HG03457 (cell line): Measurements from ENCODE around the gene TTC13.
"Not testable (repeated sequence)": the region's sequence is repeated elsewhere in the genome, so short reads cannot be mapped to it uniquely, and the experiment has no call there.

Source experiments
- ATAC-seq: cut with Tn5 transposase; IDR thresholded peaks from one replicate; pipeline ENCODE4 v1.9.1; 2021; ENCODE audit warnings: moderate number of reproducible peaks; ENCODE audit not compliant: unreplicated experiment

The TTC13 gene

DNA sequence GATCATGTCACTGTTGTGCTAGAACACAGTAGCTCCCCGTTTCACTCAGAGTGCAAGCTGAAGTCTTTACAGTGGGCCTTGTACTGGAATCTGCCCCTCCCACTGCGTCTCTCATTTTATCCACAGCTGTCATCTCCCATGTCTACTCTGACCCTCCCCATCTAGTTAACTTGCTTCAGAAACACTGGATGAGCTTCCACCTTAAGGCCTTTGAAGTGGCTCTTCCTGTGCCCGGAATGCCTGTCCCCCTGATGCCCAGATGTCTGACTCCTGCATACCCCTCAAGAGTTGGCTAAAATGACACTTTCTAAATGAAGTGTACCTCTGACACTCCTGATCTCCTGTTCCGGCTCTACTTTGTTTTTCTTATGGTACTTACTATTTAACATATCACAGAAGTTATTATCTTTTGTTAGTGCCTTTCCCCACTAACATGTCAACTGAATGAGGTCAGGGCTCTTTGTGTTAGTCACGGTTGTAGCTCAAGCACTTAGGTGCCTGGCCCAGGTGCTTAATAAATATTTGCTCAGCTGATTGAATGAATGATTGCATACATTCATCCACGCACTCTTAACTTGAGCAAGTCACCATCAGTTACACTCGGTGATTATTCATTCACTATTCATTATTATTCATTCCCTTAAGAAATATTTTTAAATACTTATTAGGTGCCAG, 13.6 kb upstream of the TTC13 start:
- no peak for ATAC-seq

DNA sequence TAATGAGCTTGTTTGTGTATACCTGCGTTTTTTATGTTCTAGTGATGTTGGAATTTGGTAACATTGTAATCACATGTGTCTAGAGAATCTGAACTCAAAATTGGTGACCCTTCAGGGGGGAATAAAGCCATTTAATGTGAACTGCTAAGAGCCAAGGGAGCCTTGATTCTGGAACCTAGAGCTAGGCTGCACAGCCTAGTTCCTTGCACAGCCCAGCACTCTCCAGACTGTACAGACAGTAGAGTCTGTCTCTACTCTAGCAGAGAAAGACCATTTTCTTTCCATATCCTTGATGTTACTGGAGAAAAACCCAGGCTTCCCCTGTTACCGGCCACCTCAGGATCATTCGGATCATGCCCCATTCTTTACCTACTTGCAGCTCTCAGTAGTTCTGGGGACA, 8.8 kb upstream of the TTC13 start:
- ATAC-seq = no peak

DNA sequence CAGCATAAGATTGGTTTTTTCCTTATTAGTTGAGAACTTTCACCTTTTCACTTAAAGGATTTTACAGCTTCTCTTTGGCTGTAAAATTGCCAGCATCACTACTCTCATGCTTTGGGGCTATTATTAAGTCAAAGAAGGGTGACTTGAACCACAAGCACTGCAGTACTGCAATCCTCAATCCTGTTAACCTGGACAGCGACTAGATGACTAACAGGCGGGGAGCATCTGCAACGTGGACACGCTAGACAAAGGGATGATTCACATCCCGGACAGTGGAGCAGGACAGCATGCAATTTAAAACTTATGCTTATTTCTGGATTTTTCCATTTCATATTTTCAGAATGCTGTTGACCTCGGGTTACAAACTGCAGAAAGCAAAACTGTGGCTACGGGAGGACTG, 8.3 kb upstream of the TTC13 start:
- ATAC-seq = no peak

DNA sequence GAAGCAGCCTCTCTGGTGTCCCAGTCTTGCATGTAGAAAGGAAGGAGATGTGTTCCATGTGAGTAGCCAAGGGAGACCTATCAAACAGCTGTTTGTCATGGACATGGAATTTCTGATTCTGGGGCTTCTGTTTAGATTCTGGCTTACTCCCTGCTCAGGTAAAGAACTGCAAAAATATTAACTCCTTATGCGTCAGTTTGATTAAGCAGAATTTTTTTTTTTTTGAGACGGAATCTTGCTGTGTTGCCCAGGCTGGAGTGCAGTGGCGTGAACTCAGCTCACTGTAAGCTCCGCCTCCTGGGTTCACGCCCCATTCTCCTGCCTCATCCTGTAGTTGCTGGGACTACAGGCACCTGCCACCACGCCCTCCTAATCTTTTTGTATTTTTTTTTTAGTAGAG, 7.0 kb upstream of the TTC13 start:
- ATAC-seq = no peak

DNA sequence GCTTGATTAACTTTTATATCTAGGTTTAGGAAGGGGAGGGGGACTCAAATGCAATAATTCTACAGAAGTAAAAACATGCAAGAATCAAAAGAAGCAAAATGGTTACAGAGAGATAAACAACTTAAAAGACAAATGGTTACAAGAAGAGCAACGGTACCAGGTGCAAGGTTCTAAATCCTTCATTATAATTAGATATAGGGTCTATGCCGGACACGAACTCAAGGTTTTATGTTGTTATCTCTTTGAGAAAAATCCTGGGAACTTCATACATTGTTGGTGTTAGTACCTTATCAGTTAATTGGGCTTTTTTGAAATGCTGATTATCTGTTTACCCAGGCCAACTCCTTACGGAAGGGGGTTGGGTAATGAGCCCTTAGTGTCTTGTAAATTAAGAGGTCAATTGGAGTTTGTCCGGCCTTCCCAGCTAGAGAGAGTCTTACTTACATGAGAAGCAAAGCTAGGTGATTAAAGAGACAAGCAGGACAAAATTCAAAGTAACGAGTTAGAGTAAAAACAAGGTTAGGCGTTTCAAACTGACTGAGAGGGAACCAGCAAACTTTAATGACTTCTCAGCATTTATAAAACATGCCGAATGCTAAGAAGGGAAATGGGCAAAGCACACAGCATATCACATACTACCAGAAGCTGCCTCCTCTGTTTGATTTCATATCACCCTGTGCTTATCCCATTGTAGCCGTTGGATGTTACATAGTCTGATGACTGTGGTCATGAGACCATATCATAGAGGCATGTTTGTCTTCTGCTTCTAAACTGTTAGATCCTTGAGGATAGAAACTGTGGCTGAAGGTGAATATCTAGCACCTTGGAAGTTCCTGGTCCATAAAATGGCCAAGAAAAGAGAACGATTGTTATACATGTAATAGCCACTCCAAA, 6.2 kb upstream of the TTC13 start:
- ATAC-seq = not testable (repeated sequence)

DNA sequence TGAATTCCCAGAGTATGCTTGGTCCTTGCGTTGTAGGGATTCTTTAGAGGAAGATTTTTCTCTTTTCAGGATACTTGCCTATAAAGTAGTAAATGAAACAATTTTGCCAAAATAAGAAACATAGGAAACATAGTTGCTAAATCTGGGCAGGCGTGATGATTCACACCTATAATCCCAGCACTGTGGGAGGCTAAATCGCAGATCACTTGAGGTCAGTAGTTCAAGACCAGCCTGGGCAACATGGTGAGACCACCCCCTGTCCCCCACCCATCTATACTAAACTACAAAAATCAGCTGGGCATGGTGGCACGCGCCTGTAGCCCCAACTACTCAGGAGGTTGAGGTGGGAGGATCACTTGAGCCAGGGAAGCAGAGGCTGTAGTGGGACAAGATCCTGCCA, 5.2 kb upstream of the TTC13 start:
- no peak for ATAC-seq

DNA sequence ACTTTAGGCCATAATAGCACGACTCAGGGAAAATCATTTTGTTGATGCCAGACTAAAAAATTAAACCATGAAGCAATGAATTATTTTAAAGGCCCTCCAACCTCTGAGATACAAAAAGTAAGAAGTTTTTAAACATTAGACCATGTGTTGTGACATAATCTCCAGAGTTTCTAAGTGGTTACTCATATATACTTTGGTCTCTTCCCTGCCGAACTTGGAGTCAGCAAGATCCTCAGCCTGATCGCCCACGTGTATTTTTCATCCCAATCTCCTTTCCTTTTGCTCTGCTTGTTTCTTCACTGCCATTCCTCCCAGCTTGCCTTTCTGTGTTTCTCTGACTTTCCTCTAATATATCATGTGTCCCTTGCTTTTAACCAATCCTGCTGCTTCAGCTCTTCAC, 4.0 kb upstream of the TTC13 start:
- ATAC-seq = no peak

DNA sequence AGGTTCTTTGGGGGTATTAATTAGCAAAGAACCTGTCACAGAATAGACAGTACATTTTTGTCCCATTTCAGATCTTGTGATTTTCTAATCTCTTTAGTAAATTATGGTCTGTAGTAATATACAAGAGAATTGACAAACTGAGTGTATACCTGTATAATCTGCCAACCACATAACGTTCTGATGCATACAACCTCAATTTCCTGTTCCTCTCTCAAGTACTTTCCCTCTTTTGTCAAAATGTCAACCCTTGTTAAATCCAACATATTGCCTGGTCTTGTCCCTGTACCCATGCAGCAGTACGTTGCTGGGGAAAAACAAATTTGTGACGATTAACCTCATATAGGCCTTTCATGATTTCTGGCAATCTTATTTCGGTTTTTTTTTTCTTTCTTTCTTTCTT, 1.3 kb upstream of the TTC13 start:
- ATAC-seq = no peak

DNA sequence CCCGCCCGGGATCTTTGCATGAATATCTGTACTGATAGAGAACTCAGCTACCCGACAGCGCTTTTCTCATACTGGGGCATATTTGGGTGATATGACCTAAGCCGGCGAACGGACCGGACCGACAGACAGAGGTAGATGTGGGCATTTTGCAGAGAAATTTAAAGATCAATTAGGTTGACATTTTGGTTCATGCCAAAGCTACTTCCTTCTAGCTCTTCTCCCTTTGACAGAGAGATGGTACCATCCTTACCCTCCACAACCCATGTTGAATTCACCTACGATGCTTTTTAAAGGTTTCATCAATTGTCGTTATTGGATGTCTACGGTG, 692 bp upstream of the TTC13 start:
- no peak for ATAC-seq

DNA sequence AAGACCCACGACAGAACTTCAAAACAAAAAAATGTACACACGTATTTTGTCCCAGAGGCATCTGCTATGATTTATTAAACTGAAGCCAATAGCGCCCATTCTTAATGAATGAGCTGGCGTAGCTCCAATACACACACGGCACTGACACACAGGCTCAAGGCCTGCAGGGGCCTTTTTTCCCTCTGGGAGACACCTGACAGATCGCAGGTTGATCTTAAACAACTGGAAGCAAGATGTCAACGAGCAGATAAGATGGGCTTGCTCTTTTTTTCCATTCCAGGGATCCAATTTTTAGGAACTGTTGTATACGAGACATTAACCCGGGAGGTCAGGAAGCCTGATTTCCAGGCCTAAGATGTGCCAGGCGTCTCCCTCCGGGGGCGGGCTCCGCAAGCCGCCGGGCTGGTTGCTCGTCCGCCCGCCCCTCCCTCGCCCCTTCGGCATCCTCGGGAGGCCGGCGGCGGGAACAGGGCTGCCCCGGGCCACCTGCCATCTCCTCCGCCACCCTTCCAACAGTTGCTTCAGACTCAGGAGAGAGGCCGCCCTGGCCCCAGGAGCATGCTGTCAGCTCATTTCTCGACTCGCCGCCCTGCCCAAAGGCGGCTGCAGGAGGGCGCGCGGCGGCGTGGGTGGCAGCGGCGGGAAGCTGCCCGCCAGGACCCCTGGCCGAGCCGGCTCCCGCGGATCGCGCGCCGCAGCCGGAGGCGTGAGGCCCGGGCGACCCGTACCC, 735 bp downstream of the TTC13 start:
- peak; percentile 15 for ATAC-seq

DNA sequence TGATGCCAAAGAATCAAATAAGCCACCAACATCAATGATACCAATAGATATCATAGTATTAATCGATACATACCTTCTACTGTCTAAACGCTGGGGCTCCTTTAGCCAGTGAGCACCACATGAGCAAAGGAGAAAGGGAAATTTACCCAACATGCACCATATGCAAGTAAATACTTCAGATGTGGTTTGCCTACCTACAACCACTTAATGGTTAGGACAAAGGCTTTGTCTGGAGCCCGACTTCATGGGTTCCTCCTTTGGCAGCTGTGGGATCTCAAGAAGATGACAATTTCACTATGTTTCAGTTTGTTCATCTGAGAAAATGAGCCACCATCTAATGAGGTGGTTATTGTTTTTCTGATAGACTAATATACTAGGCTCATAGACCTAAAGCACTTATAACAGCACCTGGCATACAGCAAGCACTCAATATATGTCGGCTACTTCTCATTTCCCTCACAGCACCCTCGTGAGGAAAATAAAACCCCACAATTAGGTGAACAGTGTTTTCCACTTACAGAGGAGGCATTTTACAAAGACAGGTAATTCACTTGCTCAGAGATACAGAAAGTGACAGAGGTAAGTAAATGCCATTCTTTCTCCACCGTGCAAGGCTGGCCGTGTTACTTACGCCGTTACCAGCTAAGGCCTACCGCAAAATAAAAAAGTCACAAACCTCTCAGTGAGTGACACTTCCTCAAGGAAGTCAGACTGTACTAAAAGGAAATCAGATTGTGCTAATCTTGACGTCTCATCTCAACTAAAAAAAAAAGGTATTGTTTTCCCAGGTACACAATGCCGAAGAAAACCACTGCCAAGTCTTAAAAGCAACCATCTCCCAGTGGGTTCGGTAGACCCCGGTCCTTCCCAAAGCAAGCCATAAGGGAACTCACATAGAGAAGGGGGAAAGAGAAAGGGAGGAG, 1.6 kb downstream of the TTC13 start:
- ATAC-seq = no peak

DNA sequence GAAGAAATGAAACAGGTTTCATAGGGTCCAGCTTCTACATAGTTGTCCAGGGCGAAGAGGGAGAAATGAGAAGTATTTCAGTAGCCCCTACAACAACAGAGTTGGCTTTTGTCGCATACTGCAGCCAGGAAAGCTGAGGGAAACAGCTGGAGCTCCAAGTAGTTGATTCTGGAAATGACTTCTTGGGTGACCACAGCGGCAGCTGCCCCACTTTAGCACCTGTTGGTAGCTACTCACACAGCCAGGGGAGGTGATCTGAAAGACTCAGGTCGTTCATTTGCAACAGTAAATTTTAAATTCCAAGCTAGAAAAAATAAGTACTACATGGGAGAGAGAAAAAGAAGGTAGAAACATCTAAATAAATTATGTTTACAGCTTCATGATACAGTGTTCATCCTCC, 2.3 kb downstream of the TTC13 start:
- no peak for ATAC-seq

DNA sequence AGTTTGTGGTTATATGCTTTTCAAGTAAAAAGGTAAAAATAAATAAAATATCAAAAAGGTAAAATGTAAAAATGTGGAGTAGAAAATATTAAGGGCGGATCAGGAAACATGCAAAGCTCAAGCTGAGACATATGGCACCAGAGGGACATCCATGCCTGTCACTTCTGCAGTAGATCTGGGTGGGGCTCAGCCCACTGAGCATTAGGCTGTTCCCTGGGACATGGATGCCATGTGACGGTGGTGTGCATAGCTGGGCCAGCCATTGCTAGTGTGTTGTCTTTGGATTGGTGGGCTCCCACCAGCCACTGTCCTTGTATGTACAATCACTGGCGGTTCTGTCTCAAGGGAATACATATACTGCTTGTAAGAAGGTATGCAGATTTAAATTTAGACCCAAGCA, 3.0 kb downstream of the TTC13 start:
- ATAC-seq = no peak

DNA sequence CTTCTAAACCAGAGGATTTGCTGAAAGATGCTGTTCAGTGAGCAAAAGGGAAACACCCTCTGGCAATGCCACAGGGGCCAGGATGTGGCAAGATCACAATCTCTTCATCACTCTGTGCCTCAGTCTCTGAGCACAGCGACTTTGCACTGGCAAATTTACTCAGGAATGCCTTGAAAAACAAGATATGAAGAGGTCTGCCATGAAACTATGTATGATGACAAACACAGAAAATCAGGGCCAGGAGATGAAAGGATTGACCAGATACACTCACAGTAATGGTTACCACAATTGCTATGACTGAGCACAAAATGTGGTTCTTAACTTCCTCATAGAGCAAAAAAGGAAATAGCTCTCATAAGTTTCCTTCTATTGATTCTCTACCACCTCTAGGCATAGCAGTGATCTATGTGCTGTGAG, 5.8 kb downstream of the TTC13 start:
- ATAC-seq = peak; percentile 65

DNA sequence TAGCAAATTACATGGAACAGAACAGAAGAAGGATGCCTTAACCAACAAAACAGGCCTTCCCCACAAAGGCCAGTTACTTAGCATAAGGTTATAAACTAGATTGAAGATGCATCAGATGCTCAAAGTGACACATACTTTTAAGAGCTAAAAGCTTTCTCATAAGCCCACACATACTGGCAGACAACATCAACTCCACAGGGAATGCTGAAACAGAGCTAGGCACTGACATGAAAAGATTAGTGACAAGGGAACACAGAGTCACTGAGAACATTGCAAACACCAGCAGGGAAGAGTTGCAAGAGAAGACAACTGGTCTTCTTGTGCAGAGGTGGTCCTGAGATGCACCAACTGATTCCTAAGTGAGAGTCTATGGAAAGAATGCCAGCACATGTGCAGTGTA, 6.9 kb downstream of the TTC13 start:
- no peak for ATAC-seq

DNA sequence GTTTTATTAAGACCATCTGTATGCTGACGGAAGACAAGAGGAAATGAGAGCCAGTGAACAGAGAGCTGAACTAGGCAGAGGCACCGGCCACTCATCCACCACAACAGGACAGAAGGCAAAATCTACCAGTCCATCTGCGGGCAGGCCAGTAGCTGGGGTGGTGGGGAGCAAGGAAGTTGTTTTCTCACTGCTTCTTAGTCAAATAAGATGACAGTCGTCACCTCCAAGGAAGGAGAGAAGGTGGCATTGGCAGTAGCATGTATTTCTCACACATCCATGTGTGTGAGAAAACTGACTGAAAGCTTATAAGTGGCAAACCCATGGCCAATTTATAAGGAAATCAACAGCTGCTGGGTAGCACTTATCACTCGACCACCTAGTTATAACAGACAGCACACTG, 8.2 kb downstream of the TTC13 start:
- ATAC-seq = no peak

DNA sequence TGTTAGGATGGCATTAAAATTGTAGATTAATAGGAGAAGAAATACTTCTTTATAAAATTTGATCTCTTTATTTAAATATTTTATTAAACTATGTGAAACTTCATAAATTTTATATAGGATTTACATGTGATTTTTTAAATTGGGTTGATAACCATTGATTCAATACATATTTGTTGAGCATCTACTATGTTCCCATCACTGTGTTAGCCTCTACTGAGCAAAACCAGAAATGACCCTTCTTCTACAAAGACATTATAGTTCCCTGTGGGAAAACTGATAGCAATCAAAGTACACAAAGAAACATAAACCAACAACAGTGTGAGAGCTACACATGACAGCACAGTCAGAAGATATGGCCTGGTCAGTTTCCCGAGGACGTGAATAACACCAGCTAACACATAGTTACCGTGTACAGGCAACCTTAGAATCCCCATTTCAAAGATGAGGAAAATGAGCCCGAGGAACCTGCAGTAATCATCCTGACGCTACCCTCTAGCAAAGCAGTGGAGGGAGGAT, 12.2 kb downstream of the TTC13 start:
- no peak for ATAC-seq

DNA sequence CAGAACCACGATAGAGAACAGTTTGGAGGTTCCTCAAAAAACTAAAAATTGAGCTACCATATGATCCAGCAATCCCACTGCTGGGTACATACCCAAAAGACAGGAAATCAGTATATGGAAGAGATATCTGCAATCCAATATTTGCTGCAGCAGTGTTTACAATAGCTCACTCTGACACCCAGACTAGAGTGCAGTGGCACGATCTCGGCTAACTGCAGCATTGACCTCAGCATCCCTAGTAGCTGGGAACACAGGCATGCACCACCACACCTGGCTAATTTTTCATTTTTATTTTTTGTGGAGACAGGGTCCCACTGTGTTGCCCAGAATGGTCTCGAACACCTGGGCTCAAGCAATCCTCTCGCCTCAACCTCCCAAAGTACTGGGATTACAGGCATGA, 13.1 kb downstream of the TTC13 start:
- no peak for ATAC-seq

DNA sequence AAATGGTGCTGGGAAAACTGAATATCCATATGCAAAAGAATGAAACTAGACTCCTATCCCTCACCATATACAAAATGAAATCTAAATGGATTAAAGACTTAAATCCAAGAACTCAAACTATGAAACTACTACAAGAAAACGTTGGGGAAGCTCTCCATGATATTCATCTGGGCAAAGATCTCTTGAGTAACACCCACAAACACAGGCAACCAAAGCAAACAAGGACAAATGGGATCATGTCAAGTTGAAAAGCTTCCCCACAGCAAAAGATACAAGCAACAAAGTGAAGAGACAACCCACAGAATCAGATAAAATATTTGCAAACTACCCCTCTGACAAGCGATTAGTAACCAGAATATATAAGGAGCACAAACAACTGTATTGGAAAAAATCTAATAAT, 13.8 kb downstream of the TTC13 start:
- ATAC-seq = no peak

DNA sequence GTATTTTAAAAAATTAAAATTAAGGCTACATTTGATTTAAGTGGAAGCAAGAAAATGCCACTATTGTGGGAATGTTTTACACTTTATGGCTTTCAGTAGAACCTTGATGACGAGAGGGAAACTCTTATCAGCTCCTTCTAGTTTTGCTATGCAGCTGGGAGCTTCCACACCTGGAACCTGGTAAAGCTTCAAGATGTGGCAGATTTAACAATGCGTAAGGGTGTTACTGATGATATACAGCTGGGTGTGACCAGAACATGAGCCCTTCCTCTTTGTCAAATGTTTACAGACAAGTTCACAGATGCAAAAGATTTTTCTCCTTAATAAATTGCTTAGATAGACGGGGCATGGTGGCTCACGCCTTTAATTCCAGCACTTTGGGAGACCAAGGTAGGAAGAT, 20.3 kb downstream of the TTC13 start:
- no peak for ATAC-seq

DNA sequence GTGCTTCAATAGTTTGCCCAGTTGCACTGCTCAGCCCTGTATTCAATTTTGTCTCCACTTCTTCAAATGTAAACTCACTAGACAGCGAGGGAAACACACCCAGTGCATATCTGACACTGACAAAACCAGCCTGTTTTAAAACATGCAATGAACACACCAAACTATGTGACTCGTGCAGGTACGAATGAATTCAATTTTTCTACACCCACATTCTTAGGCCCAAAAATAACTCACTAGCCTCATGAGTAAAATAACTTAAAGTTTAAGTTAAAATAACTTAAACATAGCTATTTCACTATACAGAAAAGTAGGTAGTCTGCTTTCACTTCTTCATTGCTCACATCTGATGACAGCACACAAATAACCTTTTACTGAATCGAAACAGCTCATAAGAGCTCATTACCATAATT, 21.1 kb downstream of the TTC13 start:
- no peak for ATAC-seq
